NCI-H128 (cell line): ENCODE measurements around the gene SH2D4B.

Experiments
- DNase-seq: peaks from one replicate; lab custom pipeline; 2025; ENCODE audit not compliant: unreplicated experiment; lab: John Stamatoyannopoulos, UW

SH2D4B gene

DNA sequence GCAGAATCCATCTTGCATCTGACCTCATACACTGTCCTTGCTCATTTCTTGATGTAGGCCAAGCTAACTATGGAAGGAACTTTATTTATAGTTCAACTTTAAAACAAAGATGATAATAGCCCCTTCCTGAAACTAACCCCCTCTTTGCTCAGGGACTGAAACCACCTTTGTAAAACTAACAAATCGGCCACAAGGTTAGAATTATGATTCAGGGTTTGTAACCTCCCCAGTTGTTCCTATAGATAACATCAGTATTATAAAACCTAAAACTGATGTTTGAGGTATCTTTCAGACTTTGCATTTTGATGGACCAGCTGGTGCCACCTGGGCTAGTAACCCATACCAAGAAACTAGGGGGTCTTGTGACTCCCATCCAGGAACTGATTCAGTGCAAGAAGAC lies 143.4 kb downstream of the SH2D4B start:
- no peak for DNase-seq

GRCh38 chr10:80684259-80684658 lies 146.6 kb downstream of the SH2D4B start:
- no peak for DNase-seq

GRCh38 chr10:80685355-80685754 lies 147.7 kb downstream of the SH2D4B start:
- no peak for DNase-seq

- DNase-seq = no peak
Measured at GRCh38 chr10:80686734-80687475, 149.2 kb downstream of the SH2D4B start.

DNA sequence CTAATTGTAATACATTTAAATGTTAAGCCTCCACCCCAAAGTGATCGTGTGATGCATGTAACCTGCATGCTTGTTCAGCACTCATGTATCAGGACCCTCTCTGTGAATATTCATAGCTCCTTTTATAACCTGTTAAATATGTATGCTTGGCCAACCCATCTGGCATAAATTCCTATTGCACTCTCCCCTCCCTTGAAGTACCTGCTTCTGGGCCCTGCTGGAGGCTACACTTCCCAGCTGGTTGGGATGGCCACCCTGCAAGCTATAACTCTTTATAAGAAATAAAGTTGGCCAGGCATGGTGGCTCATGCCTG lies 149.7 kb downstream of the SH2D4B start:
- no peak for DNase-seq

GRCh38 chr10:80690434-80690833 lies 152.7 kb downstream of the SH2D4B start:
- DNase-seq = no peak

DNA sequence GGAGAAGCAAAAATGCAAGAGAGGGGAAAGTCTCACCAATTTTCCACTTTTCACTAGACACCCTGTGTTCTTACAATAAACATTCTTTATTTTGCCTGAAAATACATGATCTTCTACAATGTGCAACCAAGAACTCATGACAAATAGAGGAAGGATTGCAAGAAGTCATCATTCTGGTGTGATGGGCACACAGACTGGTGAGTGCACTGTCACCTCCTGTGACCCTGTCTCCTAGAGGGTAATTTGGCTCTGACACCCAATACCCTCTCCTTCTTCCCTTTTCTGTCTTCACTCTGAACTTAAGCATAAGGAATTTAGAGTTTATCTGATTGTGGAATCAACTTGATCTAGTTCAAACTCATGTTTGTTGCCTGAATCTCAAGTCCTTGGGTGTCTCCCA lies 153.7 kb downstream of the SH2D4B start:
- DNase-seq = no peak

DNA sequence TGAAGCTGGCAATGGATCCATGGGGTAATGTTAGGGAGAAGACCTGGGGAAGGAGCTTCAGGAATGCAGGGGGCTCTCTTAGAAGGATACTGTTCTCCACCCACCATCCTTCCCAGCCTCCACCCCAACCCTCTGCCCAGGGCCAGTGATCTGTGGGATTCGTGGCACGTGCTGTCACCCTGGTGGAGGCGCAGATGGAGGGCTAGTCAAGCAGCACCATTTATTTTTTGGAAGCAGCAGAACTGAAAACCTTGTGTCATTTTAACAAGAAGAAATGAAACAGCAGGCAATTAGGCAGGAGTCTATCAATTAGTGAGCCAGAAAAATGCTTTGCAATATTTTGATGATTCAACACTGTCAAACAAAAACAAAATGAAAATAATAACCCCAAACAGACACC lies 155.9 kb downstream of the SH2D4B start:
- no peak for DNase-seq

GRCh38 chr10:80694930-80695329 lies 157.2 kb downstream of the SH2D4B start:
- DNase-seq = no peak
